ENCODE data around the gene PDS5A. TPM values are rescaled to one million over a fixed set of nuclear protein-coding genes. Genes with fewer than 3 reads are reported as not detected.
A peak's percentile ranks its signal among the peaks of the same experiment; 100 is the strongest.
"Not testable (repeated sequence)": the region's sequence is repeated elsewhere in the genome, so short reads cannot be mapped to it uniquely, and the experiment has no call there.

The PDS5A gene
- total RNA-seq, 1 donor from 2014 or later, result 31.5 TPM

DNA sequence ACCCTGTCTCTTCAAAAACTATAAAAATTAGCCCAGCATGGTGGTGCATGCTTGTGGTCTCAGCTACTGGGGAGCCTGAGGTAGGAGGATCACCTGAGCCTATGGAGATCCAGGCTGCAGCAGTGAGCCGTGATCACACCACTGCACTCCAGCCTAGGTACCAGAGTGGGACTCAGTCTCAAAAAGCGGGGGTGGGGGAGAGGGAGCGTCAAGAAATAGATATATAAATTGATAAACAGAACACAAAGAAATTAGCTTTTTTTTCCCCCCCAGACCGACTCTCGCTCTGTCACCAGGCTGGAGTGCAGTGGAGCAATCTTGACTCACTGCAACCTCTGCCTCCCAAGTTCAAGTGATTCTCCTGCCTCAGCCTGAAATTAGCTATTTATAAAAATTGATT is 14.1 kb downstream of the PDS5A start:
- DNase-seq (ENCODE audit: low spot score), result no peak
- no peak for ATAC-seq

DNA sequence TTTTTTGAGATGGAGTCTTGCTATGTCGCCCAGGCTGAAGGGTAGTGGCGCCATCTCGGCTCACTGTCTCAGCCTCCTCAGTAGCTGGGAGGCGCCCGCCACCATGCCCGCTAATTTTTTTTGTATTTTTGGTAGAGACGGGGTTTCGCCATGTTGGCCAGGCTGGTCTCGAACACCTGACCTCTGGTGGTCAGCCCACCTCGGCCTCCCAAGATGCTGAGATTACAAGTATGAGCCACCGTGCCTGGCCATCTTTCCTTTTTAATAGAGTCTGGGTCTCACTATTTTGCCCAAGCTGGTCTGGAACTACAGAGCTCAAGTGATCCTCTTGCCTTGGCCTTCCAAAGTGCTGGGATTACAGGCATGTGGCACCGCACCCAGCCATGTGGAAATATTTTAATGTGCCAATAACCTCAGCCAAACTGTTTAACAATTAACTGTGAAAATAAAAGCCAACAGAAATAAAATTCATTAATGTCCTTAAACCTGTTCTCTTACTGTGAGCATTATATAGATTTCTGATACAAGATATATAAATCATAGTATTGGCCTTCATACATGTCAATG is 16.3 kb downstream of the PDS5A start:
- peak; percentile 82 for ATAC-seq
- DNase-seq (ENCODE audit: low spot score), result no peak

DNA sequence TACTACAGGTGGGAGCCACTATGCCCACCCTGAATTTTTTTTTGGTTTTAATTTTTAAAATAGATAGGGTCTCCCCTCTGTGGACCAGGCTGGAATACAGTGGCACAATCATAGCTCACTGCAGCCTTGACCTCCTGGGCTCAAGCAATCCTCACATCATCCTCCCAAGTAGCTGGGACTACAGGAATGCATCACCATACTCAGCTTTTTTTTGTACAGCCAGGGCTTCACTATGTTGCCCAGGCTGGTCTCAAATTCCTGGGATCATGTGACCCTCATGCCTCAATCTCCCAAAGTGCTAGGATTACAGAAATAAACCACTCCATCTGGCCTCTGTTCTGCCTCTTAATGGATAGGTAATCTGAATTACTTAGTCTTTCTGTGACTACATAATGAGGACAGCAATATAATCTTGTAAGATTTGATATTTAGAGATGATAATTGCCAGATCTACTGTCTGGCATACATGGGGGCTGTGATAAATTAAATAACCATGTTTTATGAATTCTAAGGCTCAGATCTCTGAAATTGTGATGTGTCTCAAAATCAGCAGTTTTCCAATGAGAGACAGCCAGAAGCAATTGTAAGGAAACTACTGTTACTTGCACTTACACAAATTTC is 26.7 kb downstream of the PDS5A start:
- no peak for ATAC-seq
- DNase-seq (ENCODE audit: low spot score), result no peak

DNA sequence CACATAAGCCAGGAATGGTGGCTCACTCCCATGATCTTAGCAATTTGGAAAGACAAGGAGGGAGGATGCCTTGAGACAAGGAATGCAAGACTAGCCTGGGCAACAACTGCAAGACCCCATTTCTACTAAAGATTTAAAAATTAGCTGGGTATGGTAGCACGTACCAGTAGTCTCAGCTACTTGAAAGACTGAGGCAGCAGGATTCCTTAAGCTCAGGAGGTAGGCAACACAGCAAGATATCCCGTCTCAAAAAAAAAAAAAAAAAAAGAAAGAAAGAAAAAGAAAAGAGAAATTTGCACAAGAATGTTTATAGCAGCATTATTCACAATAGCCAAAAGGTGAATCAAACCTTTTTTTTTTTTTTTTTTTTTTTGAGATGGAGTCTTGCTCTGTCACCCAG is 29.7 kb downstream of the PDS5A start:
- ATAC-seq (no peak), DNase-seq (ENCODE audit: low spot score) (no peak)

DNA sequence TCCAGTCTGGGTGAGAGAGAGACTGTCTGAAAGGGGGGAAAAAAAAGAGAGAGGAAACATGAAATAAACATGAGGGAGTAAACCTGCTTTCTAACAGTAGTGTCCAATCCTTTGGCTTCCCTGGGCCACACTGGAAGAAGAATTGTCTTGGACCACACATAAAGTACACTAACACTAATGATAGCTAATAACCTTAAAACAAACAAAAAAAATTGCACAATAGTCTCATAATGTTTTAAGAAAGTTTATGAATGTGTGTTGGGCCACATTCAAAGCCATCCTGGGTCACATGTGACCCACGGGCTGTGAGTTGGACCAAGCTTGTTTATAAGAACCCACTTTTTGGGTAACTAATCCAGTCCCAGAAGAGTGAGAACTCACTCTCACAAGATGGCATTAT is 30.3 kb downstream of the PDS5A start:
- DNase-seq (ENCODE audit: low spot score) (no peak), ATAC-seq (no peak)

DNA sequence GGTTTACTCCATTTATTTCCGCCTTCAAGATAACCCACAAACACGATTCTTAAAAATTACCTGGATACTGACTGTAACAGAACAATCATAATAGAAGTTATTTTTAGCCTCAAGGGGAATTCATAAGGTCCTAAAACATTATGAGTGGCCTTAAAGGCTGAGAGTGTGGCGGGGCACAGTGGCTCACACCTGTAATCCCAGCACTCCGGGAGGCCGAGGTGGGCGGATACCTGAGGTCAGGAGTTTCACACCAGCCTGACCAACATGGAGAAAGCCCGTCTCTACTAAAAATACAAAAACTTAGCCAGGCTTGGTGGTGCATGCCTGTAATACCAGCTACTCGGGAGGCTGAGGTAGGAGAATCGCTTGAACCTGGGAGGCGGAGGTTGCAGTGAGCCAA is 33.5 kb downstream of the PDS5A start:
- DNase-seq (ENCODE audit: low spot score); ATAC-seq: not testable (repeated sequence)

DNA sequence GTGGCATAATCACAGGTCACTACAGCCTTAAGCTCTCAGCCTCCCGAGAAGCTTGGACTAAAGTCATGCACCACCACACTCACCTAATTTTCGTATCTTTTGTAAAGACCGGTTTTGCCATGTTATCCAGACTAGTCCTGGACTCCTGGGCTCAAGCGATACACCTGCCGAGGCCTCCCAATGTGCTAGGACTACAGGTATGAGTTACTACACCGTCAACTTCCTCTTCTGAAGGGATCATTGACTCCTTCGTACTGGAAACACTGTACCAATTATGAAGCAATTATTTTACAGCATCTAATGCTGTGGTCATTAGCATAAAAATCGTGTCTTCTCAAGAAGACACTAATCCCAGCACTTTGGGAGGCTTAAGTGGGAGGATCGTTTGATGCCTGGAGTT is 35.2 kb downstream of the PDS5A start:
- no peak for ATAC-seq
- DNase-seq (ENCODE audit: low spot score), result no peak

DNA sequence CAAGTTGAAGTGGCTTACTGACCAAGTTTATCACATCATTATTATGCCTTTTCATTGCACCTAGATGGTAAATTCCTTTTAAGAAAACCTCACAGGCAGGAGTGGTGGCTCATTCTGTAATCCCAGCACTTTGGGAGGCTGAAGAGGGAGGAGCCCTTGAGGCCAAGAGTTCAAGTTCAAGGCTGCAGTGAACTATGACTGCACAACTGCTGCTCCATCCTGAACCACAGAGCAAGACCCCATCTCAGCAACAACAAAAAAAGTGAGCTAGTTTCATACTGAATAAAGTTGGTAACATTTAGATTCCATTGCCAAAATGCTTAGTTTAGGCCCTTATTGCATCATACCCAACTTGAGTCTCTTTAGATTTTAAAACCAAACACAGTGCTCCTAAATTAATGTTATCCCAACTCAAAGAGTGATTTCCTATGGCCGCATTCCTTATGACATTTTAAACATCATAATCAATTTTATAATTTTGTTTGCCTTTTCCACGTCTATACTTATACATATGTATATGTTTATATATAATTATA is 36.0 kb downstream of the PDS5A start:
- DNase-seq (ENCODE audit: low spot score) (no peak), ATAC-seq (no peak)

DNA sequence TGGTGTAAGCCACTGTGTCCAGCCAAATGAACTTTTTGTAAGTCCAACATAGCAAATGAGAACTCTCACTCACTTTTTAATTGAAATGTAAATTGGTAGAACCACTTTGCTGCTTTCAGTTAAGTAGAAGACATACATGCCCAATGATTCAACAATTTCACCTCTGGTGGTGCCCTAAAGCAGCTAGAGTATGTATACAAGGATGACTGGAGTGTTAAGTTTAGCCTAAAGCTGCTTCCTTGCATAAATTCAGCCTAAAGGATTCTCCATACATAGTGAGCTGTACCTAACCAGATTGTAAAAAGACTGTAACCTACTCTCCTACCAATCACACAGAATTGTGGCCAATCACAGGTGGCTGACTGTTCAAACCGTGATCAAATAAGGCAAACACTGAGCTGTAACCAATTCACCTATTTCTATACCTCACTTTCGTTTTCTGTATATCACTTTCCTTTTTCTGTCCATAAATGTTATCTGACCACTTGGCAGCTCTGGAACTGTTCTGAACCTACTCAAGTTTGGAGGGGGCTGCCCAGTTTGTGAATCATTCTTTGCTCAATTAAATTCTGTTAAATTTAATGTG is 39.9 kb downstream of the PDS5A start:
- no peak for DNase-seq (ENCODE audit: low spot score)
- no peak for ATAC-seq

DNA sequence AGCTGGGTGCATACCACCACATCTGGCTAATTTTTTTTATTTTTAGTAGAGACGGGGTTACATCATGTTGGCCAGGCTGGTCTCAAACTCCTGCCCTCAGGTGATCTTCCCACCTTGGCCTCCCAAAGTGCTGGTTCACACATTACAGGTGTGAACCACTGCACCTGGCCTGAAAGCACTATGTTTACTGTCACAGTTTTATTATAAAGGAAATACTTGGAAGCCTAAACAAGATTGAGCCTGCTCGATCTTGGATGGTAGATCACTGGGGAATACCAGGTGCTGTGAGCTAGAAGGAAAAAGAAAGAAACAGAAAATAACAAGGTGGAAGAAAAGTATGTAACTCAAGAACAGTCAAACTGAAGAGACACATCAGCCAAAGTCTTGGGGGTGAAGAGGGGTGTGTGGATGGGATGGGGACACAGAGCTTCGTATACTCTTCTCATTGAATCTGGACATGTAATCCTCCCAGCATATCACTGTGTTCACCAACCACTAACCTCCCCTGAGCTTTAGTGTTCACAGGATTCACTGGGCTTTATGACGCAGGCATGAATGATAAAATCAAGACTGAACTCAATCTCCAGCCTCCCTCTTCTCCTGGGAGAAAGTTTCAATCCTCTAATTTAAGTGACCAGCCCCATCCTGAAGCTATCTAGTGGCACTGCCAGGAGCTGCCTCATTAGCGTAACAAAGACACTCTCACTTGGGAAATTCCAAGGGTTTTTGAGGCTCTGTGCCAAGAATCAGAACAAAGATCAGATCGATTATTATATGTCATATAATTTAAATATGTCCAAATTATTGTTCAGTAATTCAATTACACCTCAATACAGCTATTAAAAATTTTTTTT is 40.9 kb downstream of the PDS5A start:
- DNase-seq (ENCODE audit: low spot score) (no peak), ATAC-seq (no peak)

DNA sequence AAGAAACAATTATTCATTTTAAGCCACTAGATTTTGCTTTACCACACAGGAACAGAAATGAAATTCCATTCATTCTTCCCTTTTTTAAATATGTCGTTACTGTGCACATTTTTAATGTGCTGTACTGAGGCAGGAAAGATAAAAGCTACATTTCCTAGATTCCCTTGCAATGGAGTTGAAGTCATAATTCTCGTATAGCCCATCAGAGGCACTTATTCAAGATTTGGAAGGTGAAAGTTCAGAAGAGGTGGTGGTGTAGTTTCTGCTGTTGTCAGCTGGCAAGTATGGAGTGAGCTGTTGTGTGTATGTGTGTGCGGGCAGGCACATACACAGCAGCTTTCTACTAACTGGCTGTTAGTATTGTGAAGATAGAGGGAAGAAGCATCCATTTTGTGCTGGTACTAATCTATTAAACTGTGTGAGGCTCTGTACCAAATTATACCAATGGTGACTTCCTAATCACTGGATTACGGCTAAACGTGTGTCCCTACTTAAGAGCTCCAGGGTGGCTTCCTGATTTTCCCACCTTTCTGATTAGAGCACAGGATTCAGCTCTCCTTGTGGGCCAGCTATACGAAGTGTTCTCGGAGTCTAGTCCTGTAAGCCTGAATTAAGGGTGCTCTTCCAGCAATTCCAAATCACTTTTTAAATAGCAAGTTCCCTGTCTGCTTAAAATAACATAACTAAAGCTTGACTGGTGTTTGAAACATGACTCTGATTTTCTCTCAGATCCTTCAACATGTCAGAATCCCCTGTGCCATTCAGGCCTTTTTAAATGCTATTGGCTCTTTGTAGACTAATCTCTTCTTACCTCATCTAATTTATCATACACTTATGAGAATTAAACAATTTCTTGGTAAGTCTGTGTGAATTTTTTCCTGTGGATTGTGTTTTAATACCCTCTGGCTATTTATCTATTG is 43.8 kb downstream of the PDS5A start:
- ATAC-seq (peak; percentile 64), DNase-seq (ENCODE audit: low spot score) (no peak)

DNA sequence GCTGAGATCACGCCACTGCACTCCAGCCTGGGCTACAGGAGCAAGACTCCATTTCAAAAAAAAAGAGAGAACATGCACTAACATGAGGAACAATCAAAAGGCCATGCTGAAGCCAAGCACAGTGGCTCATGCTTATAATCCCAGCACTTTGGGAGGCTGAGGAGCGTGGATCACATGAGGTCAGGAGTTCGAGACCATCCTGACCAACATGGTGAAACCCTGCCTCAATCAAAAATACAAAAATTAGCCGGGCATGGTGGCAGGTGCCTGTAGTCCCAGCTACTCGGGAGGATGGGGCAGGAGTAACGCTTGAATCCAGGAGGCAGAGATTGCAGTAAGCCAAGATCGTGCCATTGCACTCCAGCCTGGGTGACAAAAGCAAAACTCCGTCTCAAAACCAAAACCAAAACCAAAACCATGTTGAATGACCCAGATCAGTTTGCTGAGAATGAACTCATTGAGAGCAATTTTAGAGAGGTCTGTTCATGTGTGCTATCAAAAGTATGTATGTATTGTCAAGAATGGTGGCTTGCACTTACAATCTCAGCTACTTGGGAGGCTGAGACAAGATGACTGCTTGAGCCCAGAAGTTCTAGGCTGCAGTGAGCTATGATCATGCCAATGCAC is 44.8 kb downstream of the PDS5A start:
- DNase-seq (ENCODE audit: low spot score) (no peak), ATAC-seq (peak; percentile 85)

DNA sequence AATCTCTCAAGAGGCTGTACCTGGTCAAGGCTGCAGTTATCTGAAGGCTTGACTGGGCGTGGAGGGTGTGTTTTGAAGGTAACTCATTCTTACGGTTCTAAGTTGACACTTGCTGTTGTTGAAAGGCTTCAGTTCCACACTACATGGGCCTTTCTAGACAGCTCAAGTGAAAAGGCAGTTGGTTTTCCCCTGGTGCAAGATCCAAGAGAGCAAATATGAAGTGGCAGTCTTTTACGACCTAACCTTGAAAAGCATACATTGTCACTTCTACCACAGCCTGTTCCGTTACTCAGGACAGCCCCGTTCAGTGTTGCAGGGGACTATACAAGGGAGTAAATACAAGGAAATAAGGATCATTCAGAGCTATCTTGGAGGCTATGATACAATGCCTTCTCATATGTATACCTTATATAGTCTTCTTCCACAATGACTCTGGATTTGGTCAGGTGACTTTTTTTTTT is 46.2 kb downstream of the PDS5A start:
- DNase-seq (ENCODE audit: low spot score), result no peak
- no peak for ATAC-seq

DNA sequence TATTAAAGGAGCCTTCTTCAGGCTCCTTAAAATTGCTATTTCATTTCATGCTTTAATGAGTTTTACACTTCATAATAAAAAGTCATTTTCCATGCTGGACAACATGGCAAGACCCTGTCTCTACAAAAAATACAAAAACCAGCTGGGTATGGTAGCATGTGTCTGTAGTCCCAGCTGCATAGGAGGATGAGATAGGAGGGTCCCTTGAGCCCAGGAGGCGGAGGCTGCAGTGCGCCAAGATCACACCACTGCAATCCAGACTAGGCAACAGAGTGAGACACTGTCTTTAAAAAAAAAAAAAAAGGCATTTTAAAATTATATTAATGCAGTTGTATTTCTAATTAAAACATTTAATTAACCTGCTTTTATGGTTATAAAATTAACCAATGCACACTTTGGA is 49.2 kb downstream of the PDS5A start:
- DNase-seq (ENCODE audit: low spot score), result no peak
- ATAC-seq, result no peak

DNA sequence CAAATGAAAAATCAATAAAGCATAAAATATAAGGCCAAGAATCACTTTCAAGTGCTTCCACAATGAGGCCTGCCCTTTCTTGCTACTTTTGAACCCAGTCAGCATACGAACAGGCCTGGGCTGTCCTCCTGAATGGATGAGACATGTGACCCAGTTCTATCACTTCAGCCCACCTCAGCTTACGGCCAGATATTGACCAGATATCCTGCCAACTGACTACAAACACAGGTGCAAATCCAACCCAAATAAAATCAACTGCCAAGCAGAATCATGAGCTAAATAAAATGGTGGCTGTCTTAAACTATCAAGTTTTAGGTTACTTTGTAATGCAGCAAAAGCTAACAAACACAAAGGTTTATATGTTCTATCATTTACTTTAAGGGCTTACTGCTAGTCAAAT is 53.7 kb downstream of the PDS5A start:
- no peak for DNase-seq (ENCODE audit: low spot score)
- ATAC-seq, result peak; percentile 87

DNA sequence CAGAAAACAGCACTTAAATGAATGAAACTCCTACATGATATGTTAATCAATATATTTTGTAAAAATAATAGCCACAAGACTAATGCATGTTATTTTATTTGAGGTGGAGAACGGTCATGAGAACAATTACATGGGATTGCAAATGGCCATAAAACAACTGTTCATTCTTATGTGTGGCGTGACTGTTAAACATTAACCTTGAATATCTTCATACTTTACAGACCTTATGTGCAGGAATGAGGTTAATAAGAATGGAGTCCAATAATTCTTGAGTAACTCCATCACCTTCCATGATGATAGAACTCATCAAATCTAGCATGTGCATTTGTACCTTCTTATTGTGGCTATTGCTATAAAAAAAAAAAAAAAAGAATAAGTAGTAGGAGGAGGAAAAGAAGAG is 55.3 kb downstream of the PDS5A start:
- DNase-seq (ENCODE audit: low spot score) (no peak), ATAC-seq (no peak)

DNA sequence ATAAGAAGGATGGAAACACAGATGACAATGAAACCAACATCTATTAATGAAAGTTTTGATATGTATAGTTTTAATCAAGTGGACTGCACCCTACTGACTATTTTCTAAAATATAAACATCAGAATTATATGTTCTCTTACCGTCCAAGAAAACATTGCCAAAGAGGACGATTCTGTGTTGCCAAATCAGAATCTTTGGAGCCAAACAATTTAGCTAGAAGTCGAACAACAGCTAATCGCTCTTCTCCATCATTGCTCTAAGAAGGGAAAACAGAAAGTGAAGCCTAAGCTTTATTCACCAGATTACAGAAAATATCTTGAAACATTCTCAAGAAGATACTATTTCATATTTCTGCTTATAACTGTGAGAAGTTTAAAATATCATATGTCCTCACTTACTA is 64.2 kb downstream of the PDS5A start:
- peak; percentile 44 for ATAC-seq
- DNase-seq (ENCODE audit: low spot score), result no peak

DNA sequence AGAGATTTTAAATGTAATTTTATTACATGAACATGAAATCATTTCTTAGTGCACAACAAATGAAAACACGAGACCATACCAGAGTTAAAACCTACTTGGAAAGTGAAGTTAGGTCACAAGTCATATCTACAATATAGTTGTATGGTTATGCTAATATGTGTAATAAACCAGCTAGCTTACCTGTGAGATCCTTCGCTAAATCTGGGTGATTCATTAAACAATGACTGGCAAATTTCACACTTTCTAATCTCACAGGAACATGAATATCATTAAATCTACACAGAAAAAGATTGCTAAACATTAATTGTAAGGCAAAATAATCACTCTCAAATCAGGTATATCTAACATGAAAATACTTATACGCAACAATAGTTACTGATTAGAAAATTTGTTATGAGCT is 67.6 kb downstream of the PDS5A start:
- no peak for ATAC-seq

DNA sequence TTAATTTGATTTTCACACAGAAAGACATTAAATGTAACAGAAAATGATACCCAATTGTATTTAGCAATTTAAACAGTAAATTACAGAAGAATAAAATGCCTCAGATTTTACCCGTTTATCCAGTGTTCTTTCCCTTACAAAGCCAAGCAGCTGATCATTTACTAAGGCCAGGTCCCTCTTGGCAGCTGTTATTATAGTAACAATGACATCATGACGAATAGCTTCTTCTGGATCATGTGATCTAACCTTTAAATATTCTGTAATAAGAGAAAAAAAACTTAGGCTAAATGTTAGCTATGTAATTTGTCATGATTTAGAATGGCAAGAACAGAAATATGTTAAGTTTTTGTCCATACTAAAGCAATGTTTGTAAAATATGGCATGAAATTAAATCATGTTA is 69.4 kb downstream of the PDS5A start:
- ATAC-seq, result no peak
- DNase-seq (ENCODE audit: low spot score), result no peak

More for the DNA sequence above, 67.6 kb downstream of the PDS5A start:
- DNase-seq (ENCODE audit: low spot score), result no peak

DNA sequence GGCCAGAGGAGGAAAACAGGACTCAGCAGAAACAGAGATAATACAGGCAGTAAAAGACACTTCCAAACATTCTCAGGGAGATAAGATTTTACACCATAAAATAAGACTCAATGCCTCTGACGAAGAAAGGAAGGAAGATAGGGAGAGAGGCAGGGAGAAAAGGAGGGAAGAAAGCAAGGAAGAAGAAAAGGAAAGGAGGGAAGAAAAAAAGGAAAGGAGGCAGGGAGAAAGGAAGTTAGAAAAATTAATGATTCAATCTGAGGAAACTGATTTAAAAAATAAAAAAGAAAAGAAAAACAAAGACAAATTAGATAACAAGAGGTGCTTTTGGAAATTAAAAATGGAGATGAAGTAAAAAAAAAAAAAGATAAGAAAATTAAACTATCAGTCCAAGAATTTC is 72.1 kb downstream of the PDS5A start:
- DNase-seq (ENCODE audit: low spot score) (no peak), ATAC-seq (no peak)

Measured in left lobe of liver (tissue), 2 donors.